ENCODE results near the gene COPB1. TPM values are rescaled to one million over a fixed set of nuclear protein-coding genes. Genes with fewer than 3 reads are reported as not detected.
A peak's percentile ranks its signal among the peaks of the same experiment; 100 is the strongest.

The COPB1 gene
- total and polyA plus RNA-seq, 8 donors, result 105 to 153 (median 143) TPM

- Histone ChIP-seq H3K9me3 (no peaks in the 10 kb centered on the region), H3K27ac (no peak overlapping the region), H3K4me1 (peaks cover 13 to 18% of the 10 kb centered on the region in 2 donors), H3K36me3 (no peaks in the 10 kb centered on the region), H3K27me3 (no peaks in the 10 kb centered on the region), H3K4me3 (no peak overlapping the region)
- TF ChIP-seq CTCF (IDR thresholded peaks at IDR 0.05), result no peak
- peak; percentile 31 for ATAC-seq
- intact Hi-C loops (cut with DNase I), result no loop called here
- DNase-seq, result no peak
Measured at GRCh38 chr11:14422814-14423182, 76.8 kb downstream of the COPB1 start.

- DNase-seq (peak; percentile 77 to 93 (median 85)), ATAC-seq (peak; percentile 96)
- Histone ChIP-seq H3K4me1 (peaks cover 13 to 18% of the 10 kb centered on the region in 2 donors), H3K27ac (no peak overlapping the region), H3K4me3 (no peak overlapping the region), H3K27me3 (no peaks in the 10 kb centered on the region), H3K36me3 (no peaks in the 10 kb centered on the region), H3K9me3 (no peaks in the 10 kb centered on the region)
- no peak for TF ChIP-seq CTCF (IDR thresholded peaks at IDR 0.05)
- intact Hi-C loops (cut with DNase I), result no loop called here
Measured at GRCh38 chr11:14422052-14422813, 77.4 kb downstream of the COPB1 start.

GRCh38 chr11:14420223-14420622 is 79.4 kb downstream of the COPB1 start:
- Histone ChIP-seq H3K4me3 (no peak overlapping the region), H3K36me3 (no peaks in the 10 kb centered on the region), H3K9me3 (no peaks in the 10 kb centered on the region), H3K4me1 (peaks cover 13 to 18% of the 10 kb centered on the region in 2 donors), H3K27me3 (no peaks in the 10 kb centered on the region), H3K27ac (no peak overlapping the region)
- DNase-seq (no peak), ATAC-seq (no peak)
- intact Hi-C loops (cut with DNase I), result no loop called here
- TF ChIP-seq CTCF (IDR thresholded peaks at IDR 0.05), result no peak

GRCh38 chr11:14418801-14419417 is 80.7 kb downstream of the COPB1 start:
- peak in 1 of 2 donors; percentile 10 for TF ChIP-seq CTCF (IDR thresholded peaks at IDR 0.05)
- H3K9me3 ChIP-seq, result no peaks in the 10 kb centered on the region
- H3K4me1 ChIP-seq, result peaks cover 18 to 21% of the 10 kb centered on the region in 2 donors
- no peaks in the 10 kb centered on the region for H3K27me3 ChIP-seq
- DNase-seq (no peak), ATAC-seq (peak; percentile 35)
- intact Hi-C loops (cut with DNase I), result no loop called here
- no peak overlapping the region for H3K27ac ChIP-seq
- no peaks in the 10 kb centered on the region for H3K36me3 ChIP-seq
- H3K4me3 ChIP-seq, result no peak overlapping the region

GRCh38 chr11:14417617-14418374 is 81.8 kb downstream of the COPB1 start:
- no peak overlapping the region for H3K27ac ChIP-seq

More at GRCh38 chr11:14417617-14418374, 81.8 kb downstream of the COPB1 start:
- no peaks in the 10 kb centered on the region for H3K36me3 ChIP-seq
- ATAC-seq (no peak), DNase-seq (no peak)
- no peak for TF ChIP-seq CTCF (IDR thresholded peaks at IDR 0.05)
- peaks cover 9 to 13% of the 10 kb centered on the region in 2 donors for H3K4me1 ChIP-seq
- H3K9me3 ChIP-seq, result no peaks in the 10 kb centered on the region
- H3K27me3 ChIP-seq, result no peaks in the 10 kb centered on the region
- no peak overlapping the region for H3K4me3 ChIP-seq
- intact Hi-C loops (cut with DNase I), result no loop called here
